Esophagus squamous epithelium (tissue), 4 donors: ENCODE data around the gene CELA3B.

ENCODE experiments used
- CTCF ChIP-seq, 6 experiments: fragments of 450-650 bp in 4 of 6; fragments of 200-600 bp in 2 of 6; sonication (generic) in 2 of 6; IDR thresholded peaks; one replicate each; pipeline ENCODE4 v1.5.1; 2016 to 2019; ENCODE audit warnings: antibody characterized with exemption in 6 of 6, mild to moderate bottlenecking in 4 of 6, moderate library complexity in 4 of 6
- POLR2A ChIP-seq, 4 donors: fragments of 450-650 bp; IDR thresholded peaks; one replicate each; pipeline ENCODE4 v1.6.1; 2017; ENCODE audit warnings: antibody characterized with exemption in 4 of 4, mild to moderate bottlenecking in 4 of 4, moderate library complexity in 3 of 4

DNA sequence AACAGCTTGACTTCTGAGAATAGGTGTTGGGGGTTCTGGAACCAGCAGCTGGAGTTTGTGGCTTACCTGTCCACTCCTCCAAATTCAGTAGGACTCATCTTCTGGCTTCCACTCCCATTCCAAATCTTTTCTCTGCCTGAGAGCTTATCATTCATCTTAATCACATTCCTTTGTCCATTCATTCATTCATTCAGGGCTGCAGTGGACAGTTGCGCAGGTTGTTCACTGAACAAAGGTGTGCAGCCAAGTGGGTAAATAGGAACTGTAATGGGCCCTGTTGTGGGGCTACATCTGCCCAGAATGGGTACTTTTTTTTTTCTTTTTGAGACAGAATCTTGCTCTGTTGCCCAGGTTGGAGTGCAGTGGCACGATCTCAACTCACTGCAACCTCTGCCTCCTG is 36.3 kb upstream of the CELA3B start:
- TF ChIP-seq POLR2A (IDR thresholded peaks at IDR 0.05) (no peak), CTCF (IDR thresholded peaks at IDR 0.05) (no peak)
